A673 (cell line): ENCODE measurements around the gene CFAP97D2. TPM values are rescaled to one million over a fixed set of nuclear protein-coding genes. Genes with fewer than 3 reads are reported as not detected.

Experiments used
- BruUV-seq: library from RNA; stranded (reverse); fragments of 400-500 nt; replicated peaks from 2 replicates; lab custom pipeline; 2021; lab: Mats Ljungman, UMichigan
- CTCF ChIA-PET: fragments of 300-600 bp; sonication (Branson Sonifier 250); formaldehyde crosslinking; loops from one replicate; lab custom pipeline; 2022; ENCODE audit warnings: antibody characterized with exemption; lab: Charles Lee
- POLR2A ChIA-PET: fragments of 300-600 bp; sonication (Branson Sonifier 250); formaldehyde crosslinking; loops from one replicate; lab custom pipeline; 2022; ENCODE audit warnings: antibody characterized with exemption; ENCODE audit not compliant: low non-redundant PET; lab: Charles Lee
- DNase-seq: peaks from one replicate; pipeline ENCODE4 v3.0.0-alpha.2; 2015; ENCODE audit warnings: low spot score
- H3K27ac ChIP-seq: fragments of 200-600 bp; sonication (generic); 2 replicates; pipeline ENCODE4 v1.5.1; 2016; ENCODE audit warnings: mixed run types, low read depth, mild to moderate bottlenecking, mixed read lengths, antibody characterized with exemption, low read length; ENCODE audit not compliant: poor library complexity, severe bottlenecking
- H3K27me3 ChIP-seq: fragments of 200-600 bp; sonication (generic); replicated peaks from 2 replicates; pipeline ENCODE4 v1.6.1; 2017; ENCODE audit warnings: mixed run types, low read depth, mild to moderate bottlenecking, mixed read lengths, antibody characterized with exemption, low read length; ENCODE audit not compliant: insufficient read depth, poor library complexity
- H3K36me3 ChIP-seq: fragments of 200-600 bp; sonication (generic); 2 replicates; pipeline ENCODE4 v1.6.1; 2016; ENCODE audit warnings: mixed run types, mild to moderate bottlenecking, mixed read lengths, antibody characterized with exemption, low read length; ENCODE audit not compliant: insufficient read depth, poor library complexity, severe bottlenecking
- H3K4me1 ChIP-seq: fragments of 200-600 bp; sonication (generic); 2 replicates; pipeline ENCODE4 v1.6.1; 2017; ENCODE audit warnings: mixed run types, mild to moderate bottlenecking, mixed read lengths, antibody characterized with exemption, low read length; ENCODE audit not compliant: insufficient read depth, poor library complexity, severe bottlenecking
- H3K4me3 ChIP-seq: fragments of 200-600 bp; sonication (generic); 2 replicates; pipeline ENCODE4 v1.5.1; 2016; ENCODE audit warnings: low read depth, mixed run types, mild to moderate bottlenecking, mixed read lengths, low read length; ENCODE audit not compliant: poor library complexity, severe bottlenecking
- H3K9me3 ChIP-seq: fragments of 200-600 bp; sonication (generic); 2 replicates; pipeline ENCODE4 v1.6.1; 2016; ENCODE audit warnings: mixed run types, low read depth, mild to moderate bottlenecking, mixed read lengths, antibody characterized with exemption, low read length; ENCODE audit not compliant: poor library complexity, severe bottlenecking
- EZH2 ChIP-seq: fragments of 200-600 bp; sonication (generic); IDR thresholded peaks from 2 replicates; pipeline ENCODE4 v1.6.1; 2017; ENCODE audit warnings: borderline replicate concordance, low read depth, mild to moderate bottlenecking, mixed read lengths, antibody characterized with exemption, low read length; ENCODE audit not compliant: poor library complexity, severe bottlenecking
- intact Hi-C: fragments of 100-400 bp; cut with micrococcal nuclease; formaldehyde crosslinking; loops from one replicate; pipeline ENCODE4 v1.10.0; 2022; ENCODE audit not compliant: unreplicated experiment
- total RNA-seq: library from RNA; stranded (reverse); gene quantifications from 2 replicates; pipeline ENCODE4 v1.2.3, GENCODE V29; 2021
- TF ChIP-seq, protein P1 (sequence below): fragments of 300-800, 200-600 bp; sonication (generic); conservative IDR thresholded peaks from 2 replicates; pipeline ENCODE4 v1.5.1; 2017; ENCODE audit warnings: low read depth, mild to moderate bottlenecking, antibody characterized with exemption, low read length, moderate library complexity, mixed read lengths

The CFAP97D2 gene
- total RNA-seq, 1 experiment from 2014 or later = not detected

DNA sequence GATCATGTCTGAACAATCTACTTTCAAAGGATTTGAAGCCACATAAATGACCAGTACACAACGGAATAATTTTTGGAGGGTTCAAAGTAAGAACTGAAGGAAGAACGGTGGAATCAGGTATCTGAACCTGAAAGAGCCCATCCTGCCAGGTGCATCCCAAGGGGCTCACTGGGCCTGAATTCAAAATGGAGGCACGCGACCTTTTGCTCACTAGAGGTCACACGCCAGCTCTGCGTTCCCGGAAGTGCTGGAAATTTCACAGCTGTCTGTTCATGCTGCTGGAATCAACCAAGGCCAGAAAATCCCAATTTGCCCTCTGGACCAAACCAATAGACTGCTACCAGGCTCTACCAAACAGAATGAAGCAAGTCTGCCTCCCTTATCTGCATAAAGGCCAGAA, 42.5 kb upstream of the CFAP97D2 start:
- H3K27ac ChIP-seq = no peak overlapping the region
- H3K4me1 ChIP-seq = peaks cover 4% of the 10 kb centered on the region
- no peaks in the 10 kb centered on the region for H3K36me3 ChIP-seq
- intact Hi-C loops = no loop called here
- no TSS peak for BruUV-seq
- DNase-seq = no peak
- ChIA-PET CTCF (no interaction called here), POLR2A (no interaction called here)
- H3K27me3 ChIP-seq = no peaks in the 10 kb centered on the region
- no peaks in the 10 kb centered on the region for H3K9me3 ChIP-seq
- no peak overlapping the region for H3K4me3 ChIP-seq
- no peak for TF ChIP-seq EZH2
- TF ChIP-seq, protein P1, sequence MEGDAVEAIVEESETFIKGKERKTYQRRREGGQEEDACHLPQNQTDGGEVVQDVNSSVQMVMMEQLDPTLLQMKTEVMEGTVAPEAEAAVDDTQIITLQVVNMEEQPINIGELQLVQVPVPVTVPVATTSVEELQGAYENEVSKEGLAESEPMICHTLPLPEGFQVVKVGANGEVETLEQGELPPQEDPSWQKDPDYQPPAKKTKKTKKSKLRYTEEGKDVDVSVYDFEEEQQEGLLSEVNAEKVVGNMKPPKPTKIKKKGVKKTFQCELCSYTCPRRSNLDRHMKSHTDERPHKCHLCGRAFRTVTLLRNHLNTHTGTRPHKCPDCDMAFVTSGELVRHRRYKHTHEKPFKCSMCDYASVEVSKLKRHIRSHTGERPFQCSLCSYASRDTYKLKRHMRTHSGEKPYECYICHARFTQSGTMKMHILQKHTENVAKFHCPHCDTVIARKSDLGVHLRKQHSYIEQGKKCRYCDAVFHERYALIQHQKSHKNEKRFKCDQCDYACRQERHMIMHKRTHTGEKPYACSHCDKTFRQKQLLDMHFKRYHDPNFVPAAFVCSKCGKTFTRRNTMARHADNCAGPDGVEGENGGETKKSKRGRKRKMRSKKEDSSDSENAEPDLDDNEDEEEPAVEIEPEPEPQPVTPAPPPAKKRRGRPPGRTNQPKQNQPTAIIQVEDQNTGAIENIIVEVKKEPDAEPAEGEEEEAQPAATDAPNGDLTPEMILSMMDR = no peak

DNA sequence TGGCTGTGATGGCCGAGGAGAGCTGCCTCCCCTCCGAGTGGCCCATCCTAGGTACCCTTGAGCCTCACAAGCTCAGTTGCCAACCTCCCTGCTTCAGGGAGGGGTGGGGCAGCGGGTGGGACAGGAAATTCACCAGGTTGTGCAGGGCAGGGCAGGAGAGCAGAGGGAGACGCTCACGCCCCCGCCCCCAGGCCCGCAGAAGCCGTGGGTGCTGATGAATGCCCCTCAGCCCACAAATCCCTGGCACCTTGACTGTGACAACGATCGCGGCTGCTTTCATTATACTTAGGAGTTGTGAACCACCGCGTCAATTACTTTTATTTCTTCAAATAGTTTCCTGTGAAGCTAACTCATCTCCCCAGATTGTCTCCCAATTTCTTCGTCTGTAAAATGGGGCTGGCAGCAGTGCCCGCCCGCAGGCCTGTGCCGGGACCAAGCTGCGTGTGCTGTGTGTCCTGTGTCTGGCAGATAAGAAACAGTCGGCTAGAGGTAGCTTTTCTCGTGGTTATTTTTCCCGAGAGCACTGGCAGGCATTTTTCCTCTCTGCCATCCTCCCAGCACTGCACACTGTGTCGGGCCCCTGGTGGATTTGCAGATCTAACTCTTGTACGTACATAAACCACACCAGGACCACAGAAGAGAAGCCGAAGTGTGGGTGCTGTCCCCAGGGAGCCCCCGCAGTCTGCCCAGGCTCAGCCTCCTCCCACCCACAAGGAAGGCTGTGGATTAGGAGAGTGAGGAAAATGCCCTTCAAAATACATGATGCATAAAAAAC, 38.7 kb upstream of the CFAP97D2 start:
- Histone ChIP-seq H3K4me3 (peak overlapping the region; percentile 33), H3K27me3 (no peaks in the 10 kb centered on the region), H3K9me3 (no peaks in the 10 kb centered on the region), H3K27ac (no peak overlapping the region), H3K4me1 (peaks cover 4% of the 10 kb centered on the region), H3K36me3 (no peaks in the 10 kb centered on the region)
- no peak for DNase-seq
- BruUV-seq = no TSS peak
- intact Hi-C loops = no loop called here
- POLR2A ChIA-PET = no interaction called here
- TF ChIP-seq, protein P1 = no peak
- TF ChIP-seq EZH2 = no peak
- CTCF ChIA-PET = interaction anchor here (0.6 kb wide), 1 partner anchor 51 kb away, joined by 4 read pairs; no protein-coding TSS in a partner anchor

DNA sequence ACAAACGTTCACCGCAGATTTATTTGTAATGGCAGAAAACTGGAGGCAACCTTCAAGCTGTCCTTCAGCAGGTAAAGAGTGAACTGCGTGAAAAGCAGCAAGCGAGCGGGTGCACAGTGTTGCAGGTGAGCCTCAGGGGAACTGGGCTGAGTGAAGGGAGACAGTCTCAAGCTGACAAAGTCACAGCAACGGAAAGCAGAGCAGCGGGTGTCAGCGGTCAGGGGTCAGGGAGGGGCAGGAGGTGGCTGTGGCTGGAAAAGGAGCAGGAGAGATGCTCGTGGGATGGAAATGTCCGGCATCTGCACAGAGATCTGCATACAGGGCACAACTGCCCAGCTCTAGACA, 38.2 kb upstream of the CFAP97D2 start:
- H3K27me3 ChIP-seq = no peaks in the 10 kb centered on the region
- intact Hi-C loops = no loop called here
- CTCF ChIA-PET = no interaction called here
- no peaks in the 10 kb centered on the region for H3K36me3 ChIP-seq
- H3K9me3 ChIP-seq = no peaks in the 10 kb centered on the region
- H3K27ac ChIP-seq = no peak overlapping the region
- no peak overlapping the region for H3K4me3 ChIP-seq
- POLR2A ChIA-PET = no interaction called here
- peaks cover 4% of the 10 kb centered on the region for H3K4me1 ChIP-seq
- no TSS peak for BruUV-seq
- TF ChIP-seq, protein P1 = no peak
- no peak for TF ChIP-seq EZH2
- no peak for DNase-seq
